ENCODE results near the gene DLG2.

The DLG2 gene

DNA sequence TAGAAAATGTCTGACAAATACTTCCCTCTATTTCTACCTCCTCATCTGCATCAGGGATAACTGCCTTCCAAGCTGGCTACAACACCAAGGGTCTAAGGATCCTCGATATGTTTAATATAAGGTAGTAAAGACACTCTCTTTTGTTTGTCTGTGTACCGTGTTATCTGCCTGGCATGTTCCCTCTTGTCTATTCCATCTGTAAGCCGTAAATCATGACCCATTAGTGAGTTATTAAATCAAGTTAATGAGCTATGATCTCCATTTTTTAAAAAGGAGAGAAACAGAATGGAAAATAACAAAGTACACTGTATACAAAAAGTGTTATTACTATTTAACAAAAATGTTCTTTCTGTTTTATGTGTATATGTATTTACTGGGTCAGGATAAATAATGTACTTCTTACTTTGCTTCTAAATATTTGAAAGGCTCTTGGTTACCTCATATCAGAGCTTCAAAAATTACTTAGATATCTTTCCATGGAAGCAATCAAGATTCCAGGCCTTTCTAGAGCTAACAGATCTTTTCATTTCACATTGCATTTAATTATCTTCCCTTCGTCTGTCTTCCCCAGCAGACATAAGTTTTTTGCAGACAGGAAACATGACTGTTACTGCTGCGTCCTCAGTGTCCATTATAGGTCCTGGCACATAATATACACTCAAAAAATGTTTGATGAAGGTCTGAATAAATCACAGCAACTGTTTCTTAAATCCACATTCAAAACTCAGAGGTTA, 1998.4 kb downstream of the DLG2 start:
- Histone ChIP-seq H3K9ac (ENCODE audit: low read length) (no peak overlapping the region), H3F3A (ENCODE audit: insufficient read depth, low read length) (no peaks in the 10 kb centered on the region), H3K27me3 (replicated peaks; ENCODE audit: insufficient read depth, low read length) (no peaks in the 10 kb centered on the region), H3K4me2 (ENCODE audit: low read depth, low read length) (no peak overlapping the region), H3K4me1 (ENCODE audit: low read length) (no peaks in the 10 kb centered on the region), H4K20me1 (ENCODE audit: insufficient read depth, low read length) (no peaks in the 10 kb centered on the region), H3K9me3 (replicated peaks; ENCODE audit: insufficient read depth, low read length) (no peaks in the 10 kb centered on the region), H2AFZ (ENCODE audit: low read length) (no peak overlapping the region), H3K9me2 (replicated peaks; ENCODE audit: insufficient read depth, low read length) (no peaks in the 10 kb centered on the region), H3K4me3 (ENCODE audit: low read length) (no peak overlapping the region), H3K36me3 (replicated peaks; ENCODE audit: insufficient read depth, low read length) (no peaks in the 10 kb centered on the region), H3K79me2 (ENCODE audit: low read length) (no peaks in the 10 kb centered on the region), H3K27ac (ENCODE audit: low read length) (no peak overlapping the region)
- no peak for TF ChIP-seq EZH2phosphoT487 (IDR thresholded peaks at IDR 0.05; ENCODE audit: low read length)
- no peak for TF ChIP-seq EZH2 (optimal IDR thresholded peaks at IDR 0.05; ENCODE audit: low read depth, low read length)
- DNase-seq: no peak

DNA sequence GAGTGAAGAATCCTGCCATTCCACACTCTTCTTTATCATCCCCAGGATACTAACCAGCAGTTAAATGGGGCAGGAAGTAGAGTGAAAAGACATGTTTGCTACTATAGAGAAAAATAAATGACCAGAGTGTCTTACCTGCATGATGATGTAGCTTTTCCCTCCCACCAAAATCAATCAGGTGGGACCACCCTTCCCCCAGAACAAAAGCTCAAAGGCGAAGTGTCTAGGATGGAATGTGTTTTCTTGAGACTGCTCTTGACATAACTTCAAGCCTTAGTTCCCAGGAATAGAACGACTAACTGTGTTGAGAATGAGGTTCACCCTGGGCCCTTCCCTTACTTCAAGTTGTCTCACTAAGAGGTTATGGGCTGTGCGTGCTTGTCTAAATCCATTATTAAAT, 2001.8 kb downstream of the DLG2 start:
- Histone ChIP-seq H3K9ac (ENCODE audit: low read length) (no peak overlapping the region), H3K4me1 (ENCODE audit: low read length) (no peaks in the 10 kb centered on the region), H2AFZ (ENCODE audit: low read length) (no peak overlapping the region), H3K9me2 (replicated peaks; ENCODE audit: insufficient read depth, low read length) (no peaks in the 10 kb centered on the region), H3K9me3 (replicated peaks; ENCODE audit: insufficient read depth, low read length) (no peaks in the 10 kb centered on the region), H4K20me1 (ENCODE audit: insufficient read depth, low read length) (no peaks in the 10 kb centered on the region), H3K4me2 (ENCODE audit: low read depth, low read length) (no peak overlapping the region), H3K79me2 (ENCODE audit: low read length) (no peaks in the 10 kb centered on the region), H3K27ac (ENCODE audit: low read length) (no peak overlapping the region), H3F3A (ENCODE audit: insufficient read depth, low read length) (no peaks in the 10 kb centered on the region), H3K4me3 (ENCODE audit: low read length) (no peak overlapping the region), H3K36me3 (replicated peaks; ENCODE audit: insufficient read depth, low read length) (no peaks in the 10 kb centered on the region), H3K27me3 (replicated peaks; ENCODE audit: insufficient read depth, low read length) (no peaks in the 10 kb centered on the region)
- TF ChIP-seq EZH2phosphoT487 (IDR thresholded peaks at IDR 0.05; ENCODE audit: low read length) (no peak), EZH2 (optimal IDR thresholded peaks at IDR 0.05; ENCODE audit: low read depth, low read length) (no peak)
- TF ChIP-seq, protein P1, sequence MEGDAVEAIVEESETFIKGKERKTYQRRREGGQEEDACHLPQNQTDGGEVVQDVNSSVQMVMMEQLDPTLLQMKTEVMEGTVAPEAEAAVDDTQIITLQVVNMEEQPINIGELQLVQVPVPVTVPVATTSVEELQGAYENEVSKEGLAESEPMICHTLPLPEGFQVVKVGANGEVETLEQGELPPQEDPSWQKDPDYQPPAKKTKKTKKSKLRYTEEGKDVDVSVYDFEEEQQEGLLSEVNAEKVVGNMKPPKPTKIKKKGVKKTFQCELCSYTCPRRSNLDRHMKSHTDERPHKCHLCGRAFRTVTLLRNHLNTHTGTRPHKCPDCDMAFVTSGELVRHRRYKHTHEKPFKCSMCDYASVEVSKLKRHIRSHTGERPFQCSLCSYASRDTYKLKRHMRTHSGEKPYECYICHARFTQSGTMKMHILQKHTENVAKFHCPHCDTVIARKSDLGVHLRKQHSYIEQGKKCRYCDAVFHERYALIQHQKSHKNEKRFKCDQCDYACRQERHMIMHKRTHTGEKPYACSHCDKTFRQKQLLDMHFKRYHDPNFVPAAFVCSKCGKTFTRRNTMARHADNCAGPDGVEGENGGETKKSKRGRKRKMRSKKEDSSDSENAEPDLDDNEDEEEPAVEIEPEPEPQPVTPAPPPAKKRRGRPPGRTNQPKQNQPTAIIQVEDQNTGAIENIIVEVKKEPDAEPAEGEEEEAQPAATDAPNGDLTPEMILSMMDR (IDR thresholded peaks at IDR 0.05; ENCODE audit: low read length): no peak
- DNase-seq: no peak

DNA sequence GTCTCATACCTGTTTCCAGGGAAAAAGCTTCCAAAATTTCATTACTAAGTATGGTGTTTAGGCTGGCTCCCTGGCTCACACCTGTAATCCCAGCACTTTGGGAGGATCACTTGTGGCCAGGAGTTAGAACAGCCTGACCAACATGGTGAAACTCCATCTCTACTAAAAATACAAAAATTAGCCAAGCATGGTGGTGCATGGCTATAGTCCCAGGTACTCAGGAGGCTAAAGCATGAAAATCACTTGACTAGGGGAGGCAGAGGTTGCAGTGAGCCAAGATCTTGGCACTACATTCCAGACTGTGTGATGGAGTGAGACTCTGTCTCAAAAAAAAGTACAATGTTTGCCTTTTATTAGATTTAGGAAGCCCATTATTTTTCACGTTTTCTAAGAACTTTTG, 2009.5 kb downstream of the DLG2 start:
- DNase-seq: no peak

More for the DNA sequence above, 2009.5 kb downstream of the DLG2 start:
- H2AFZ ChIP-seq (ENCODE audit: low read length): no peak overlapping the region
- H3K27ac ChIP-seq (ENCODE audit: low read length): no peak overlapping the region
- no peak overlapping the region for H3K4me2 ChIP-seq (ENCODE audit: low read depth, low read length)
- TF ChIP-seq EZH2phosphoT487 (IDR thresholded peaks at IDR 0.05; ENCODE audit: low read length) (no peak), EZH2 (optimal IDR thresholded peaks at IDR 0.05; ENCODE audit: low read depth, low read length) (no peak)
- TF ChIP-seq, protein P1 (IDR thresholded peaks at IDR 0.05; ENCODE audit: low read length): no peak
- H3K36me3 ChIP-seq (replicated peaks; ENCODE audit: insufficient read depth, low read length): no peaks in the 10 kb centered on the region
- H3K9ac ChIP-seq (ENCODE audit: low read length): no peak overlapping the region
- no peaks in the 10 kb centered on the region for H3K4me1 ChIP-seq (ENCODE audit: low read length)
- no peaks in the 10 kb centered on the region for H3K27me3 ChIP-seq (replicated peaks; ENCODE audit: insufficient read depth, low read length)
- no peaks in the 10 kb centered on the region for H4K20me1 ChIP-seq (ENCODE audit: insufficient read depth, low read length)
- no peaks in the 10 kb centered on the region for H3K79me2 ChIP-seq (ENCODE audit: low read length)
- H3K4me3 ChIP-seq (ENCODE audit: low read length): no peak overlapping the region
- H3F3A ChIP-seq (ENCODE audit: insufficient read depth, low read length): no peaks in the 10 kb centered on the region
- H3K9me3 ChIP-seq (replicated peaks; ENCODE audit: insufficient read depth, low read length): no peaks in the 10 kb centered on the region
- H3K9me2 ChIP-seq (replicated peaks; ENCODE audit: insufficient read depth, low read length): no peaks in the 10 kb centered on the region

All from MM.1S (cell line).